GM12874 (cell line): ENCODE data around the gene PRKCH.

Source experiments
- TF ChIP-seq, protein P1 (sequence below): IDR thresholded peaks from 2 replicates; pipeline ENCODE4 v1.5.1; 2011; ENCODE audit warnings: low read depth, mild to moderate bottlenecking, control low read depth, low read length, moderate library complexity; ENCODE audit not compliant: insufficient read depth

Gene PRKCH

DNA sequence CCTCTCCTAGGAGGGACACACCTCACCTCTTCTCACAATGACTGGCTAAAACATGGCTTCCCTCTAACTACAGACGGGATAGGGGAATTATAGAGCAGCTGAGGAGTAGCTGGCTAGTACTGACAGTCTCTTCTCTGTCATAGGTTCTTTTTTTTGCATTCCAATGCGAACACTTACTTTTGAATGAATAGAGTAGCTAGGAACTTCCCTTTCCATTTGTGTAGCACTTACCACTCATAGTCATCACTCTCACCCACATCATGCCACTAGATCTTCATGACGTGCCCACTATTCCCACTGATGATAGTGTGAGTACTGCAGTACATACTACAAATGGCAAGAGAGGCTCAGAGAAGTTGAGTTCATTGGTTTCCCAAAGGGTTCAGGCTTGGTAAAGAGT, 230.0 kb downstream of the PRKCH start:
- TF ChIP-seq, protein P1, sequence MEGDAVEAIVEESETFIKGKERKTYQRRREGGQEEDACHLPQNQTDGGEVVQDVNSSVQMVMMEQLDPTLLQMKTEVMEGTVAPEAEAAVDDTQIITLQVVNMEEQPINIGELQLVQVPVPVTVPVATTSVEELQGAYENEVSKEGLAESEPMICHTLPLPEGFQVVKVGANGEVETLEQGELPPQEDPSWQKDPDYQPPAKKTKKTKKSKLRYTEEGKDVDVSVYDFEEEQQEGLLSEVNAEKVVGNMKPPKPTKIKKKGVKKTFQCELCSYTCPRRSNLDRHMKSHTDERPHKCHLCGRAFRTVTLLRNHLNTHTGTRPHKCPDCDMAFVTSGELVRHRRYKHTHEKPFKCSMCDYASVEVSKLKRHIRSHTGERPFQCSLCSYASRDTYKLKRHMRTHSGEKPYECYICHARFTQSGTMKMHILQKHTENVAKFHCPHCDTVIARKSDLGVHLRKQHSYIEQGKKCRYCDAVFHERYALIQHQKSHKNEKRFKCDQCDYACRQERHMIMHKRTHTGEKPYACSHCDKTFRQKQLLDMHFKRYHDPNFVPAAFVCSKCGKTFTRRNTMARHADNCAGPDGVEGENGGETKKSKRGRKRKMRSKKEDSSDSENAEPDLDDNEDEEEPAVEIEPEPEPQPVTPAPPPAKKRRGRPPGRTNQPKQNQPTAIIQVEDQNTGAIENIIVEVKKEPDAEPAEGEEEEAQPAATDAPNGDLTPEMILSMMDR: no peak

DNA sequence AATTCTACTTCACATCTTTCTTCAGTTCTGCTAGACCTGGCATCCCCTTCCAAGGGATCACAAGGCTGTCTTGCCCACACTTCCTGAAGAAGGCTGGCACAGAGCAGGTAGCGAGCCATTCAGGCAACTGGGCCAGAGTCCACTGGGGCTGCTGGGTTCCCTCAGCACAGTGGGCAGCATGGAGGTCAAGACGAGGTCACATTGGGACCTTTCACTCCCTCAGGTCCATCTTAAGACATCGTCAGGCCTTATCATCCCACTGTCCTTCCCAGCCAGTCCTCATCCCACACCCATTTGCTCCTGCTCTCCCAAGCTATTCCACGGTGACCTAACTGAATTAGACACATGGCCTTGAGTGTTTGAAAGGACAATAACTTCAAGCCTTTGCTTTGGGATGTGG, 230.9 kb downstream of the PRKCH start:
- TF ChIP-seq, protein P1: no peak

DNA sequence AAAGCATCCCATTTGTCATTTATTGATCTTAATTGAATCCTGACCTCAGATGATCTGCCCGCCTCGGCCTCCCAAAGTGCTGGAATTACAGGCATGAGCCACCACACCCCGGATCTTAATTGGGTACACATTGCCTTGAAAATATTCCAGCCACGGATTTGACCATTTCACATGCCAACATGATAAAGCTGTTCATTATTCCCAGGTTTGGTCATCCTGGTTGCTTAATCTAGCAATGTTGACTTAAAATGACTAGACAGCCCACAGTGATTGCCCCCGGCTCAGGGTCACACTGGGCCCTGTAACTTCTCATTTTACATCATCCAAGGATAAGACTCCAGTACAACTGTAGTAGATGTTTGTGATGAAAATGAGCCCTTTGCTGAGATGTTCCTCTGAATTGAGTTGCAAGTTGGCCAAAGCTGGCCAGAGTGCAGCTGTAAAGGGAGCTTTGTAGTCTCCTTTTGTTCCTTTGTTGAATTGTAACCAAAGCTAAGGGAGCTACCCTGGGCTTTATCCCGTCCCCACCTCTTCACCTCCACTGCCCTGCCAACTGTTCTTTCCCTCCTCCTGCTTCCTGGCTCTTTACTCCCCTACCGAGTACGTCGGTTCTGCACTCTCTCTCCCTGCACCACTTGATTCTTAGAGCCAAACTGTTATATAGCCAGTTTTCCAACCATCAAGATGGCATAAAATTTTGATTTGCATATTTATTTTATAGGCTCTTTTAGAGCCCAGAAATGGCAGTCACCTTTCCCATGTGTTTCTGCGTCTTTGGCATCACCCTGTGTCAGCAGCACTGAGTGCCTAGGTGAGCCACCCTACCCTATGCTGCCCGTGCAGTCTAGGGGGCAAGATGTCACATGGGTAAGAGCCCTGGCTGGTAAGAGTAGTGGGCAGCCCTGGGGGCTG, 232.6 kb downstream of the PRKCH start:
- TF ChIP-seq, protein P1: no peak

DNA sequence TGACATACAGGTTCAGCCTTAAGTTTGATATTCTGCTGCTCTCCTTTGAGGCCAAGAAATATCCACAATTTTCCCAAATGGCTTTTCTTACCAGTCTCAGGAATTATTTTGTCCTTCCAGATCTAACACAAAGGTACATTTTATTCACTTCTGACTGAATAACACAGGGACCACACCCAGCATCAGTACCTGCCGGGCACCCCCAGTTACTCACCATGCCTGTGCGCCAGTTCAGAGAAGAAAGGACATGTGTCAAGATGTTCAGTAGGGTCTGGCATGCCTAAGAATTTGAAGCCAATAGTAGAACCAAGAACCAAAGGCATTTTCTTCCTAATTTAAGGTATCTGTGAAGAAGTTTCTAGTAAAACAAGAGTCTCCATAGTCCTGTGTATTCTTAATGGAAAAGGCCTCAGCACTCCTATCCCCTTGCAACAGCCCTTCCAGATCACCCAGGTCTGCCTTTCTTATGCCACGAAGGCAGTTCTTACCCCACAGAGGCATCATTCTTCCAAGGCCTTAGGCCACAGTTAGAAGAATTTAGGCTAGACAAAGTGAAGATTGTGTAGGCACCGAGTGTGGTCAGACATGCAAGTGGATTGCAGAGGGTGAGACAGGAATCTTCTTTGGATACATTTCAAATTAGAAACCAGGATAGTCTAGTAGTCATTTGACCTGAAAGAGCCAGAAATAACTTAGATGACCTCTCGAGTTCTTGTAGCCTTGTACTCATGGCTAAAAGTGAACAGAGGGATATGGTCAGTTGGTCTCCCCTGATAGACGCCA, 233.9 kb downstream of the PRKCH start:
- TF ChIP-seq, protein P1: no peak

DNA sequence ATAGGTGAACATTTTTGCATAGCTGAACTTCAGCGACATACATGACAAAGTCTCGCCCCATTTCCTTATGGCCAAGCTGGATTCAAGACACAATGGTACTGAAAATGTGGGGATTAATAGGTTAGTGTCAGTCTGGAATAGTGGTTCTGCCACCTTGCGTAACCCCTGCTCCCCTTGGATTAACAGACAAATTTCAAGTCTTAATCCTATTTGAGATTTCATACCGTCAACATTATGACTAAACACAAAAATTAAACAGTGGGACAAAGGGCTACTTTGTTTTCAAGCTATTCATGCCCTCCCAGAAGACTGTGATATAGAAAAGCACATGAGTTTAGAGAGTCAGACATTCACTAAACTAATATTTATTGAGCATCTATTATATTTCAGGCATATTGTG, 235.1 kb downstream of the PRKCH start:
- TF ChIP-seq, protein P1: no peak

DNA sequence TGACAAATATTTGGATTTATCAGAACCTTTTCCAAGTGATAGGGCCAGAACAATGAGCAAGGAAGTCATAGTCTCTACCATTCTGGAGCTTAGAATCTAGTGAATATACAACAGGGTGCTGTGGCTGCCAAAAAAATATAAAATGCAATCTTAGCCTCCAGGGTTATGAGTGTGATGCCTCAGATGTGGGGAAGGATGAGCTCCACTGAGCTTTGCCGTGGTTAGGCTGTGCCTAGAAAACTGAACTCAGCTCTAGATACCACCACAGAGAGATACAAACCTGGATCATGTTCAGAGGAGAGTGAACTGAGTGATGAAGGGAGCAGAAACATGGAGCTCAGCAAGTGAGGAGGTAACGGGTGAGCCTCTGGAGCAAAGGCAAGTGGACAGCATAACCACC, 235.9 kb downstream of the PRKCH start:
- TF ChIP-seq, protein P1: no peak

DNA sequence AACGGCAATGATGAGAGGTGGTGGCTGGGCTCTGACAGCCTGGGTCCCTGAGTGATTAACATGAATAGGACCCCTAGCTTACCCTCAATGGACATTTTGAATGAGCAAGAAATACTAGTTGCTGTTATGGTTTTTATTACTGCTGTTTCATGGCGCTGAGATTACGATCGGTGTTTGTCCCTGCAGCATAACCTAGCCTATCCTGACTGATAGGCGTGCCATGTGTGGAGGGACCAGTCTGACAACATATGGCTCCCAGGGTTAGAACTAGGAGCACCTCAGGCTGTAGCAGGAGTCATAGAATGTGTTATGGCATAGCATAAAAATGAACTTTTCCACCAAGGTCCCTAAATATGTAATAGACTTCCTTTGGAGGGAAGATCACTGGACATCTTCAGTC, 236.5 kb downstream of the PRKCH start:
- TF ChIP-seq, protein P1: no peak
